SK-N-SH (cell line): ENCODE measurements around the gene PSMB1. TPM values are rescaled to one million over a fixed set of nuclear protein-coding genes. Genes with fewer than 3 reads are reported as not detected.

Experiments
- CTCF ChIA-PET: fragments of 300-600, 350-600 bp; formaldehyde crosslinking; extraction: SDS; loops from one replicate; lab custom pipeline; 2021; lab: Yijun Ruan, JAX
- POLR2A ChIA-PET: fragments of 350-600 bp; sonication (Branson Sonifier 250); formaldehyde crosslinking; extraction: SDS; loops from one replicate; lab custom pipeline; 2020; ENCODE audit warnings: antibody characterized with exemption, inconsistent platforms; lab: Yijun Ruan, JAX
- DNase-seq: peaks from one replicate; pipeline ENCODE4 v3.0.0; 2012
- H2AFZ ChIP-seq: fragments of 200-600 bp; sonication (generic); 2 replicates; pipeline ENCODE4 v1.8.1; 2016; ENCODE audit warnings: antibody characterized with exemption, mild to moderate bottlenecking, low read depth
- H3F3A ChIP-seq: fragments of 200-600 bp; sonication (generic); replicated peaks from 2 replicates; pipeline ENCODE3; 2016; ENCODE audit warnings: antibody characterized with exemption, mild to moderate bottlenecking; ENCODE audit not compliant: insufficient read depth
- H3K27ac ChIP-seq, 2 experiments: fragments of 200-500 bp in 1 of 2; fragments of 200-600 bp in 1 of 2; sonication (Bioruptor generic) in 1 of 2; sonication (generic), shearing (Covaris generic) in 1 of 2; 2 replicates each; pipeline versions ENCODE4 v1.5.1 to v1.6.1; 2014 to 2016; ENCODE audit warnings: low read depth in 2 of 2, inconsistent platforms in 1 of 2, low read length in 1 of 2, mild to moderate bottlenecking in 1 of 2, mixed read lengths in 1 of 2
- H3K27me3 ChIP-seq: fragments of 200-600 bp; sonication (generic), shearing (Covaris generic); 2 replicates; pipeline ENCODE4 v1.6.1; 2016; ENCODE audit warnings: mixed run types; ENCODE audit not compliant: insufficient read depth
- H3K36me3 ChIP-seq, 2 experiments: fragments of 200-500 bp in 1 of 2; fragments of 200-600 bp in 1 of 2; sonication (Bioruptor generic) in 1 of 2; sonication (generic) in 1 of 2; replicated peaks in 1 of 2; 2 replicates each; pipeline versions ENCODE3 to v1.5.1; 2014 to 2016; ENCODE audit warnings: low read length in 1 of 2, mild to moderate bottlenecking in 1 of 2; ENCODE audit not compliant: insufficient read depth in 2 of 2, control insufficient read depth in 1 of 2
- H3K4me1 ChIP-seq, 2 experiments: fragments of 200-500 bp in 1 of 2; fragments of 200-600 bp in 1 of 2; sonication (Bioruptor generic) in 1 of 2; sonication (generic), shearing (Covaris generic) in 1 of 2; 2 replicates each; pipeline versions ENCODE4 v1.5.1 to v1.6.1; 2014 to 2016; ENCODE audit warnings: low read depth in 1 of 2, low read length in 1 of 2, mixed run types in 1 of 2; ENCODE audit not compliant: insufficient read depth in 2 of 2, control insufficient read depth in 1 of 2
- H3K4me2 ChIP-seq: fragments of 200-600 bp; sonication (generic), shearing (Covaris generic); 2 replicates; pipeline ENCODE4 v1.6.1; 2017; ENCODE audit warnings: mixed run types
- H3K4me3 ChIP-seq, 2 experiments: fragments of 200-500 bp in 1 of 2; fragments of 200-600 bp in 1 of 2; sonication (Bioruptor generic) in 1 of 2; sonication (generic), shearing (Covaris generic) in 1 of 2; 2 replicates each; pipeline versions ENCODE4 v1.5.1 to v1.8.1; 2014 to 2016; ENCODE audit warnings: low read depth in 2 of 2, inconsistent platforms in 1 of 2, low read length in 1 of 2, mild to moderate bottlenecking in 1 of 2, mixed read lengths in 1 of 2, moderate library complexity in 1 of 2
- H3K79me2 ChIP-seq: fragments of 200-600 bp; sonication (generic); 2 replicates; pipeline ENCODE4 v1.8.1; 2017; ENCODE audit warnings: mild to moderate bottlenecking; ENCODE audit not compliant: insufficient read depth
- H3K9ac ChIP-seq: fragments of 200-600 bp; sonication (generic); 2 replicates; pipeline ENCODE4 v1.6.1; 2017; ENCODE audit warnings: mixed run types
- H3K9me2 ChIP-seq: fragments of 200-600 bp; sonication (generic); 2 replicates; pipeline ENCODE4 v1.6.1; 2017; ENCODE audit warnings: mixed run types
- H3K9me3 ChIP-seq: fragments of 200-600 bp; sonication (generic); 2 replicates; pipeline ENCODE4 v1.6.1; 2017; ENCODE audit warnings: mixed run types, mild to moderate bottlenecking, moderate library complexity
- H4K20me1 ChIP-seq: fragments of 200-600 bp; sonication (generic); 2 replicates; pipeline ENCODE4 v1.6.1; 2017; ENCODE audit warnings: mild to moderate bottlenecking, mixed run types; ENCODE audit not compliant: insufficient read depth
- EP300 ChIP-seq, 2 experiments: IDR thresholded peaks; 2 replicates each; pipeline versions ENCODE4 v1.4.0 to v1.6.1; 2012; ENCODE audit warnings: borderline replicate concordance in 1 of 2, low read depth in 1 of 2, low read length in 1 of 2
- EZH2phosphoT487 ChIP-seq: fragments of 200-600 bp; sonication (generic); IDR thresholded peaks from 2 replicates; pipeline ENCODE4 v1.6.1; 2017; ENCODE audit warnings: low read depth, mixed run types, mild to moderate bottlenecking, antibody characterized with exemption, moderate library complexity, borderline replicate concordance
- FOXJ3 ChIP-seq: sonication (generic); formaldehyde crosslinking; IDR thresholded peaks from 2 replicates; pipeline ENCODE4 v1.5.1; 2020; ENCODE audit warnings: mild to moderate bottlenecking, missing genetic modification reagents
- GABPA ChIP-seq: IDR thresholded peaks from 2 replicates; pipeline ENCODE4 v1.4.0; 2012; ENCODE audit warnings: low read depth, mild to moderate bottlenecking
- GATA2 ChIP-seq: sonication (generic); formaldehyde crosslinking; IDR thresholded peaks from 2 replicates; pipeline ENCODE4 v1.5.0; 2020; ENCODE audit warnings: mild to moderate bottlenecking, missing genetic modification reagents
- JUND ChIP-seq: IDR thresholded peaks from 2 replicates; pipeline ENCODE4 v1.4.0; 2012
- MEF2A ChIP-seq: IDR thresholded peaks from 2 replicates; pipeline ENCODE4 v1.4.0; 2012; ENCODE audit warnings: low read depth, borderline replicate concordance
- MXI1 ChIP-seq: IDR thresholded peaks from 2 replicates; pipeline ENCODE4 v1.6.1; 2012; ENCODE audit warnings: mild to moderate bottlenecking, low read depth, low read length, improper control_type of control experiment
- NFIC ChIP-seq: IDR thresholded peaks from 2 replicates; pipeline ENCODE4 v1.4.0; 2012; ENCODE audit warnings: borderline replicate concordance
- NRF1 ChIP-seq: IDR thresholded peaks from 2 replicates; pipeline ENCODE4 v1.6.1; 2012; ENCODE audit warnings: low read depth, mild to moderate bottlenecking, low read length
- RCOR1 ChIP-seq: fragments of 150-350 bp; IDR thresholded peaks from 2 replicates; pipeline ENCODE4 v1.6.1; 2017; ENCODE audit warnings: antibody characterized with exemption, low read length
- RXRA ChIP-seq: IDR thresholded peaks from 2 replicates; pipeline ENCODE4 v1.4.0; 2012; ENCODE audit warnings: low read depth, mild to moderate bottlenecking, borderline replicate concordance
- SIN3A ChIP-seq: IDR thresholded peaks from 2 replicates; pipeline ENCODE4 v1.6.1; 2012; ENCODE audit warnings: low read depth, mild to moderate bottlenecking, low read length, moderate library complexity, borderline replicate concordance
- TAF1 ChIP-seq: IDR thresholded peaks from 2 replicates; pipeline ENCODE4 v1.6.1; 2012; ENCODE audit warnings: low read depth, mild to moderate bottlenecking, low read length, moderate library complexity, borderline replicate concordance
- YY1 ChIP-seq: IDR thresholded peaks from 2 replicates; pipeline ENCODE4 v1.4.0; 2012; ENCODE audit warnings: low read depth, mild to moderate bottlenecking
- WGBS: methylation state at CpG from one replicate; pipeline ENCODE4 v1.1.6; 2017; ENCODE audit warnings: low lambda C conversion rate; 5-methylcytosine and 5-hydroxymethylcytosine counted together
- polyA plus RNA-seq, 3 experiments: library from polyadenylated mRNA; depleted of rRNA; stranded (reverse); fragments of >200 nt; gene quantifications; 2 replicates each; pipeline ENCODE4 v1.2.3, GENCODE V29; 2012
- TF ChIP-seq, protein P1 (sequence below): IDR thresholded peaks from 2 replicates; pipeline ENCODE4 v1.6.1; 2012; ENCODE audit warnings: mild to moderate bottlenecking, low read depth, low read length, moderate library complexity
- TF ChIP-seq, protein P2 (sequence below): IDR thresholded peaks from 2 replicates; pipeline ENCODE4 v1.4.0; 2012; ENCODE audit warnings: low read depth, borderline replicate concordance
- TF ChIP-seq, protein P3 (sequence below): fragments of 150-350 bp; IDR thresholded peaks from 2 replicates; pipeline ENCODE4 v1.6.1; 2016; ENCODE audit warnings: mild to moderate bottlenecking, low read depth, low read length
- TF ChIP-seq, protein P4 (sequence below): fragments of 200-600 bp; sonication (generic); IDR thresholded peaks from 2 replicates; pipeline ENCODE4 v1.6.1; 2017; ENCODE audit warnings: antibody characterized with exemption, mild to moderate bottlenecking, moderate library complexity

PSMB1 gene
- polyA plus RNA-seq, 1 of the 3 experiments (the other 2 are of a cell fraction), result 588 TPM

- TF ChIP-seq, protein P1, sequence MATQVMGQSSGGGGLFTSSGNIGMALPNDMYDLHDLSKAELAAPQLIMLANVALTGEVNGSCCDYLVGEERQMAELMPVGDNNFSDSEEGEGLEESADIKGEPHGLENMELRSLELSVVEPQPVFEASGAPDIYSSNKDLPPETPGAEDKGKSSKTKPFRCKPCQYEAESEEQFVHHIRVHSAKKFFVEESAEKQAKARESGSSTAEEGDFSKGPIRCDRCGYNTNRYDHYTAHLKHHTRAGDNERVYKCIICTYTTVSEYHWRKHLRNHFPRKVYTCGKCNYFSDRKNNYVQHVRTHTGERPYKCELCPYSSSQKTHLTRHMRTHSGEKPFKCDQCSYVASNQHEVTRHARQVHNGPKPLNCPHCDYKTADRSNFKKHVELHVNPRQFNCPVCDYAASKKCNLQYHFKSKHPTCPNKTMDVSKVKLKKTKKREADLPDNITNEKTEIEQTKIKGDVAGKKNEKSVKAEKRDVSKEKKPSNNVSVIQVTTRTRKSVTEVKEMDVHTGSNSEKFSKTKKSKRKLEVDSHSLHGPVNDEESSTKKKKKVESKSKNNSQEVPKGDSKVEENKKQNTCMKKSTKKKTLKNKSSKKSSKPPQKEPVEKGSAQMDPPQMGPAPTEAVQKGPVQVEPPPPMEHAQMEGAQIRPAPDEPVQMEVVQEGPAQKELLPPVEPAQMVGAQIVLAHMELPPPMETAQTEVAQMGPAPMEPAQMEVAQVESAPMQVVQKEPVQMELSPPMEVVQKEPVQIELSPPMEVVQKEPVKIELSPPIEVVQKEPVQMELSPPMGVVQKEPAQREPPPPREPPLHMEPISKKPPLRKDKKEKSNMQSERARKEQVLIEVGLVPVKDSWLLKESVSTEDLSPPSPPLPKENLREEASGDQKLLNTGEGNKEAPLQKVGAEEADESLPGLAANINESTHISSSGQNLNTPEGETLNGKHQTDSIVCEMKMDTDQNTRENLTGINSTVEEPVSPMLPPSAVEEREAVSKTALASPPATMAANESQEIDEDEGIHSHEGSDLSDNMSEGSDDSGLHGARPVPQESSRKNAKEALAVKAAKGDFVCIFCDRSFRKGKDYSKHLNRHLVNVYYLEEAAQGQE, result no peak
- no peak for TF ChIP-seq NFIC
- TF ChIP-seq GABPA, result no peak
- TF ChIP-seq JUND, result no peak
- no peak for TF ChIP-seq MEF2A
- TF ChIP-seq GATA2 (CRISPR knock-in tag), result no peak
- no peak for TF ChIP-seq EP300 (IDR thresholded peaks at IDR 0.05; ENCODE audit: borderline replicate concordance in 1 of 2, low read depth in 1 of 2, low read length in 1 of 2)
Observed at GRCh38 chr6:170572704-170573466, 19.8 kb upstream of the PSMB1 start (continued).

DNA sequence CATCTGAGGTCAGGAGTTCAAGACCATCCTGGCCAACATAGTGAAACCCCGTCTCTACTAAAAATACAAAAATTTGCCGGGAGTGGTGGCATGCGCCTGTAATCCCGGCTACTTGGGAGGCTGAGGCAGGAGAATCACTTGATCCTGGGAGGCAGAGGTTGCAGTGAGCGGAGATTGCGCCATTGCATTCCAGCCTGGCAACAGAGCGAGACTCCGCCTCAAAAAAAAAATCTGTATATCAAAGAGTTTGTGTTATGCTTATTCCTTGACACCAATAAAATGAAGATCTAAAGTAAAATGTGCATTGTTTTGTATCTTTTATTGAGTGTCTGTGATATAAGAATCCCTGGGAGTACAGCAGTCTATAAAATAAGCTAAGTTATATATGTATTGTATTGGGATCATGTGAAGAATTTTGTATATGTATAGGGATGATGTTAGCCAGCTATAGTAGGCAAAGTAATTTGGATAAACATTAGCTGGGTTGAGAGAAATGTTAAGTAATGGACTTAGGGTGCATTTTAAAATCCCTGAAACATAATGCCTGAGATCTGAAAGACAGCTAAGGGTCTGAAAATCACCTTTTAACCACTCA is 11.9 kb upstream of the PSMB1 start:
- H3K79me2 ChIP-seq, result peaks cover 43% of the 10 kb centered on the region
- no peaks in the 10 kb centered on the region for H3K9me2 ChIP-seq
- POLR2A ChIA-PET, result no interaction called here
- no peak overlapping the region for H3K4me3 ChIP-seq
- no peaks in the 10 kb centered on the region for H3K4me1 ChIP-seq
- no peak overlapping the region for H2AFZ ChIP-seq
- H3F3A ChIP-seq, result peaks cover 7% of the 10 kb centered on the region
- CTCF ChIA-PET, result interaction anchor here (2.1 kb wide), 1 partner anchor 10 kb away, joined by 5 read pairs; no protein-coding TSS in a partner anchor
- peaks cover 67 to 74% of the 10 kb centered on the region in 2 experiments for H3K36me3 ChIP-seq
- TF ChIP-seq NRF1 (no peak), MXI1 (no peak), NFIC (no peak), TAF1 (no peak), JUND (no peak), EZH2phosphoT487 (no peak), FOXJ3 (no peak), GATA2 (CRISPR knock-in tag) (no peak), SIN3A (no peak), YY1 (no peak), RXRA (no peak), RCOR1 (no peak)
- TF ChIP-seq, protein P2, sequence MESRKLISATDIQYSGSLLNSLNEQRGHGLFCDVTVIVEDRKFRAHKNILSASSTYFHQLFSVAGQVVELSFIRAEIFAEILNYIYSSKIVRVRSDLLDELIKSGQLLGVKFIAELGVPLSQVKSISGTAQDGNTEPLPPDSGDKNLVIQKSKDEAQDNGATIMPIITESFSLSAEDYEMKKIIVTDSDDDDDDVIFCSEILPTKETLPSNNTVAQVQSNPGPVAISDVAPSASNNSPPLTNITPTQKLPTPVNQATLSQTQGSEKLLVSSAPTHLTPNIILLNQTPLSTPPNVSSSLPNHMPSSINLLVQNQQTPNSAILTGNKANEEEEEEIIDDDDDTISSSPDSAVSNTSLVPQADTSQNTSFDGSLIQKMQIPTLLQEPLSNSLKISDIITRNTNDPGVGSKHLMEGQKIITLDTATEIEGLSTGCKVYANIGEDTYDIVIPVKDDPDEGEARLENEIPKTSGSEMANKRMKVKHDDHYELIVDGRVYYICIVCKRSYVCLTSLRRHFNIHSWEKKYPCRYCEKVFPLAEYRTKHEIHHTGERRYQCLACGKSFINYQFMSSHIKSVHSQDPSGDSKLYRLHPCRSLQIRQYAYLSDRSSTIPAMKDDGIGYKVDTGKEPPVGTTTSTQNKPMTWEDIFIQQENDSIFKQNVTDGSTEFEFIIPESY, result no peak
- TF ChIP-seq, protein P3, sequence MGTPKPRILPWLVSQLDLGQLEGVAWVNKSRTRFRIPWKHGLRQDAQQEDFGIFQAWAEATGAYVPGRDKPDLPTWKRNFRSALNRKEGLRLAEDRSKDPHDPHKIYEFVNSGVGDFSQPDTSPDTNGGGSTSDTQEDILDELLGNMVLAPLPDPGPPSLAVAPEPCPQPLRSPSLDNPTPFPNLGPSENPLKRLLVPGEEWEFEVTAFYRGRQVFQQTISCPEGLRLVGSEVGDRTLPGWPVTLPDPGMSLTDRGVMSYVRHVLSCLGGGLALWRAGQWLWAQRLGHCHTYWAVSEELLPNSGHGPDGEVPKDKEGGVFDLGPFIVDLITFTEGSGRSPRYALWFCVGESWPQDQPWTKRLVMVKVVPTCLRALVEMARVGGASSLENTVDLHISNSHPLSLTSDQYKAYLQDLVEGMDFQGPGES, result no peak
- TF ChIP-seq, protein P4, sequence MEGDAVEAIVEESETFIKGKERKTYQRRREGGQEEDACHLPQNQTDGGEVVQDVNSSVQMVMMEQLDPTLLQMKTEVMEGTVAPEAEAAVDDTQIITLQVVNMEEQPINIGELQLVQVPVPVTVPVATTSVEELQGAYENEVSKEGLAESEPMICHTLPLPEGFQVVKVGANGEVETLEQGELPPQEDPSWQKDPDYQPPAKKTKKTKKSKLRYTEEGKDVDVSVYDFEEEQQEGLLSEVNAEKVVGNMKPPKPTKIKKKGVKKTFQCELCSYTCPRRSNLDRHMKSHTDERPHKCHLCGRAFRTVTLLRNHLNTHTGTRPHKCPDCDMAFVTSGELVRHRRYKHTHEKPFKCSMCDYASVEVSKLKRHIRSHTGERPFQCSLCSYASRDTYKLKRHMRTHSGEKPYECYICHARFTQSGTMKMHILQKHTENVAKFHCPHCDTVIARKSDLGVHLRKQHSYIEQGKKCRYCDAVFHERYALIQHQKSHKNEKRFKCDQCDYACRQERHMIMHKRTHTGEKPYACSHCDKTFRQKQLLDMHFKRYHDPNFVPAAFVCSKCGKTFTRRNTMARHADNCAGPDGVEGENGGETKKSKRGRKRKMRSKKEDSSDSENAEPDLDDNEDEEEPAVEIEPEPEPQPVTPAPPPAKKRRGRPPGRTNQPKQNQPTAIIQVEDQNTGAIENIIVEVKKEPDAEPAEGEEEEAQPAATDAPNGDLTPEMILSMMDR, result no peak
- DNase-seq, result no peak
- no peak overlapping the region for H3K9ac ChIP-seq
- H4K20me1 ChIP-seq, result no peaks in the 10 kb centered on the region
- WGBS, result 97% methylated on average over 7 of the region's 8 CpGs
- H3K27me3 ChIP-seq, result no peaks in the 10 kb centered on the region
- H3K9me3 ChIP-seq, result no peaks in the 10 kb centered on the region
- no peak overlapping the region for H3K4me2 ChIP-seq
- no peak overlapping the region for H3K27ac ChIP-seq
